ENCODE measurements around the gene MITD1. TPM values are rescaled to one million over a fixed set of nuclear protein-coding genes. Genes with fewer than 3 reads are reported as not detected.

Gene MITD1
- total and polyA plus RNA-seq, 2 of the 13 experiments (the other 11 are each of a cell fraction or from before 2014, with no cell fraction given): 17.8 to 43.7 TPM

DNA sequence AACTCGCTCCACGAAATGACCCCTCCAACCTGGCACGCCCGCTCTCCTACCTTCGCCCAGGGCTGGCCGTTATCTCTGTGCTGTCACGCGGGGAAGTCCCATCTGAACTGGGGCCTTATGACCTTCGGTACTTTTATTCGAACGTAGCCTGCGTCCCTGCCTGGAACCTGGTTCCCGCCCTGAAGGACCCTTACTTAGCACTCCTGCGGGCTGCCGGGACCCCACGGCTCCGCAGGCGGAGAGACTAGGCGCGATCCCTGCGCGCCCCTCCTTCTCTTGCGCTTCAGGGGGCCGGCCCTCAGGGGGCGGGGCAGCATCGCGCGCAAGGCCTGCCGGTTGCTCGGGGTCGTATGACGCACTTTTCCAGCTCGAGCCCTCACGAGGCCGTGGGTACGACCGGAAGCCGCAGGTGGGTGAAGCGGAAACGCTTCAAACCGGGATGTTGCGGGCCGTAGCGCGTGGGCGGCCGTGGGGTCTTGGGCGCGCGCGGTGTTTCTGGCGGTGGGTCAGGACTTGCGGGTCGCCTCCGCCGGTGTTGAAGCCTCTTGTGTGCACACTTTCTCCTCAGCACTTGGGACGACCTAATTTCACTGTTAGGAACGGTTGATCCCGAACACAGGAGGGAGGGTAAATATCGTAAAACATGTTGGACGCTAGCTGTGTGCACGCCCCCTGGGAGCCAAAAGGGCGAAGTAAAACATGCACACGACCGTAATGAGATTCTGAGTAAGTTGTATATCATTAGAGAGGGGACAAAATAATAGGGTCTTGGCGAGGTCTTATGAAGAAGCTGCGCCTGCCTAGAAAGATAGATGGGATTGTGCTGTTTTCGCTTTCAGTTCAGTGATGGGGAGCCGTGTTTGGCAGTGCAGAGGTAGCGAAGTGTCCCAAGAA is 26.0 kb downstream of the MITD1 start, which contains the start of the genes LIPT1 and TSGA10 (continued):
- TF ChIP-seq, protein P1, sequence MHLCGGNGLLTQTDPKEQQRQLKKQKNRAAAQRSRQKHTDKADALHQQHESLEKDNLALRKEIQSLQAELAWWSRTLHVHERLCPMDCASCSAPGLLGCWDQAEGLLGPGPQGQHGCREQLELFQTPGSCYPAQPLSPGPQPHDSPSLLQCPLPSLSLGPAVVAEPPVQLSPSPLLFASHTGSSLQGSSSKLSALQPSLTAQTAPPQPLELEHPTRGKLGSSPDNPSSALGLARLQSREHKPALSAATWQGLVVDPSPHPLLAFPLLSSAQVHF (CRISPR knock-in tag; IDR thresholded peaks at IDR 0.05): peak; percentile 98
- TF ChIP-seq, protein P2, sequence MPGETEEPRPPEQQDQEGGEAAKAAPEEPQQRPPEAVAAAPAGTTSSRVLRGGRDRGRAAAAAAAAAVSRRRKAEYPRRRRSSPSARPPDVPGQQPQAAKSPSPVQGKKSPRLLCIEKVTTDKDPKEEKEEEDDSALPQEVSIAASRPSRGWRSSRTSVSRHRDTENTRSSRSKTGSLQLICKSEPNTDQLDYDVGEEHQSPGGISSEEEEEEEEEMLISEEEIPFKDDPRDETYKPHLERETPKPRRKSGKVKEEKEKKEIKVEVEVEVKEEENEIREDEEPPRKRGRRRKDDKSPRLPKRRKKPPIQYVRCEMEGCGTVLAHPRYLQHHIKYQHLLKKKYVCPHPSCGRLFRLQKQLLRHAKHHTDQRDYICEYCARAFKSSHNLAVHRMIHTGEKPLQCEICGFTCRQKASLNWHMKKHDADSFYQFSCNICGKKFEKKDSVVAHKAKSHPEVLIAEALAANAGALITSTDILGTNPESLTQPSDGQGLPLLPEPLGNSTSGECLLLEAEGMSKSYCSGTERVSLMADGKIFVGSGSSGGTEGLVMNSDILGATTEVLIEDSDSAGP (CRISPR knock-in tag; IDR thresholded peaks at IDR 0.05; ENCODE audit: borderline replicate concordance): peak; percentile 98
- TF ChIP-seq, protein P3, sequence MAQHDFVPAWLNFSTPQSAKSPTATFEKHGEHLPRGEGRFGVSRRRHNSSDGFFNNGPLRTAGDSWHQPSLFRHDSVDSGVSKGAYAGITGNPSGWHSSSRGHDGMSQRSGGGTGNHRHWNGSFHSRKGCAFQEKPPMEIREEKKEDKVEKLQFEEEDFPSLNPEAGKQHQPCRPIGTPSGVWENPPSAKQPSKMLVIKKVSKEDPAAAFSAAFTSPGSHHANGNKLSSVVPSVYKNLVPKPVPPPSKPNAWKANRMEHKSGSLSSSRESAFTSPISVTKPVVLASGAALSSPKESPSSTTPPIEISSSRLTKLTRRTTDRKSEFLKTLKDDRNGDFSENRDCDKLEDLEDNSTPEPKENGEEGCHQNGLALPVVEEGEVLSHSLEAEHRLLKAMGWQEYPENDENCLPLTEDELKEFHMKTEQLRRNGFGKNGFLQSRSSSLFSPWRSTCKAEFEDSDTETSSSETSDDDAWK (CRISPR knock-in tag; IDR thresholded peaks at IDR 0.05): no peak
- TF ChIP-seq ZNF776 (CRISPR knock-in tag; IDR thresholded peaks at IDR 0.05) (no peak; the same call in 1 of the 2 replicates), ZNF549 (CRISPR knock-in tag; IDR thresholded peaks at IDR 0.05) (0 out of 2 replicates have a peak, but pooled peaks have one; percentile 20), ZBTB1 (CRISPR knock-in tag; IDR thresholded peaks at IDR 0.05; ENCODE audit: borderline replicate concordance) (no peak; the same call in 1 of the 2 replicates), BRD4 (CRISPR knock-in tag; IDR thresholded peaks at IDR 0.05) (0 out of 2 replicates have a peak, but pooled peaks have one; percentile 83), SYNCRIP (IDR thresholded peaks at IDR 0.05; ENCODE audit: insufficient read depth, low read depth, low read length) (no peak), ZFAT (CRISPR knock-in tag; conservative IDR thresholded peaks at IDR 0.05) (peak; percentile 68; the same call in 1 of the 2 replicates), RFXANK (CRISPR knock-in tag; IDR thresholded peaks at IDR 0.05) (peak; percentile 94), HOXA9 (CRISPR knock-in tag; IDR thresholded peaks at IDR 0.05; ENCODE audit: borderline replicate concordance) (peak; percentile 97), REL (CRISPR knock-in tag; conservative IDR thresholded peaks at IDR 0.05) (0 out of 2 replicates have a peak, but pooled peaks have one; percentile 73), ZNF207 (IDR thresholded peaks at IDR 0.05; ENCODE audit: borderline replicate concordance) (no peak)
- TF ChIP-seq, protein P4, sequence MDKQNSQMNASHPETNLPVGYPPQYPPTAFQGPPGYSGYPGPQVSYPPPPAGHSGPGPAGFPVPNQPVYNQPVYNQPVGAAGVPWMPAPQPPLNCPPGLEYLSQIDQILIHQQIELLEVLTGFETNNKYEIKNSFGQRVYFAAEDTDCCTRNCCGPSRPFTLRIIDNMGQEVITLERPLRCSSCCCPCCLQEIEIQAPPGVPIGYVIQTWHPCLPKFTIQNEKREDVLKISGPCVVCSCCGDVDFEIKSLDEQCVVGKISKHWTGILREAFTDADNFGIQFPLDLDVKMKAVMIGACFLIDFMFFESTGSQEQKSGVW (CRISPR knock-in tag; IDR thresholded peaks at IDR 0.05; ENCODE audit: borderline replicate concordance): peak; percentile 74; the same call in 1 of the 2 replicates
- TF ChIP-seq, protein P5, sequence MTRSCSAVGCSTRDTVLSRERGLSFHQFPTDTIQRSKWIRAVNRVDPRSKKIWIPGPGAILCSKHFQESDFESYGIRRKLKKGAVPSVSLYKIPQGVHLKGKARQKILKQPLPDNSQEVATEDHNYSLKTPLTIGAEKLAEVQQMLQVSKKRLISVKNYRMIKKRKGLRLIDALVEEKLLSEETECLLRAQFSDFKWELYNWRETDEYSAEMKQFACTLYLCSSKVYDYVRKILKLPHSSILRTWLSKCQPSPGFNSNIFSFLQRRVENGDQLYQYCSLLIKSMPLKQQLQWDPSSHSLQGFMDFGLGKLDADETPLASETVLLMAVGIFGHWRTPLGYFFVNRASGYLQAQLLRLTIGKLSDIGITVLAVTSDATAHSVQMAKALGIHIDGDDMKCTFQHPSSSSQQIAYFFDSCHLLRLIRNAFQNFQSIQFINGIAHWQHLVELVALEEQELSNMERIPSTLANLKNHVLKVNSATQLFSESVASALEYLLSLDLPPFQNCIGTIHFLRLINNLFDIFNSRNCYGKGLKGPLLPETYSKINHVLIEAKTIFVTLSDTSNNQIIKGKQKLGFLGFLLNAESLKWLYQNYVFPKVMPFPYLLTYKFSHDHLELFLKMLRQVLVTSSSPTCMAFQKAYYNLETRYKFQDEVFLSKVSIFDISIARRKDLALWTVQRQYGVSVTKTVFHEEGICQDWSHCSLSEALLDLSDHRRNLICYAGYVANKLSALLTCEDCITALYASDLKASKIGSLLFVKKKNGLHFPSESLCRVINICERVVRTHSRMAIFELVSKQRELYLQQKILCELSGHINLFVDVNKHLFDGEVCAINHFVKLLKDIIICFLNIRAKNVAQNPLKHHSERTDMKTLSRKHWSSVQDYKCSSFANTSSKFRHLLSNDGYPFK (CRISPR knock-in tag; IDR thresholded peaks at IDR 0.05; ENCODE audit: borderline replicate concordance): peak; percentile 89
- TF ChIP-seq, protein P6, sequence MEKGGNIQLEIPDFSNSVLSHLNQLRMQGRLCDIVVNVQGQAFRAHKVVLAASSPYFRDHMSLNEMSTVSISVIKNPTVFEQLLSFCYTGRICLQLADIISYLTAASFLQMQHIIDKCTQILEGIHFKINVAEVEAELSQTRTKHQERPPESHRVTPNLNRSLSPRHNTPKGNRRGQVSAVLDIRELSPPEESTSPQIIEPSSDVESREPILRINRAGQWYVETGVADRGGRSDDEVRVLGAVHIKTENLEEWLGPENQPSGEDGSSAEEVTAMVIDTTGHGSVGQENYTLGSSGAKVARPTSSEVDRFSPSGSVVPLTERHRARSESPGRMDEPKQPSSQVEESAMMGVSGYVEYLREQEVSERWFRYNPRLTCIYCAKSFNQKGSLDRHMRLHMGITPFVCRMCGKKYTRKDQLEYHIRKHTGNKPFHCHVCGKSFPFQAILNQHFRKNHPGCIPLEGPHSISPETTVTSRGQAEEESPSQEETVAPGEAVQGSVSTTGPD (CRISPR knock-in tag; IDR thresholded peaks at IDR 0.05): no peak

Data from HepG2 (cell line).